GM21737 (cell line): Measurements from ENCODE around the gene PKD2.
"Not testable (repeated sequence)": the region's sequence is repeated elsewhere in the genome, so short reads cannot be mapped to it uniquely, and the experiment has no call there.

Source experiments
- ATAC-seq: cut with Tn5 transposase; IDR thresholded peaks from one replicate; pipeline ENCODE4 v1.9.1; 2021; ENCODE audit warnings: mild to moderate bottlenecking, moderate library complexity; ENCODE audit not compliant: unreplicated experiment

PKD2 gene

DNA sequence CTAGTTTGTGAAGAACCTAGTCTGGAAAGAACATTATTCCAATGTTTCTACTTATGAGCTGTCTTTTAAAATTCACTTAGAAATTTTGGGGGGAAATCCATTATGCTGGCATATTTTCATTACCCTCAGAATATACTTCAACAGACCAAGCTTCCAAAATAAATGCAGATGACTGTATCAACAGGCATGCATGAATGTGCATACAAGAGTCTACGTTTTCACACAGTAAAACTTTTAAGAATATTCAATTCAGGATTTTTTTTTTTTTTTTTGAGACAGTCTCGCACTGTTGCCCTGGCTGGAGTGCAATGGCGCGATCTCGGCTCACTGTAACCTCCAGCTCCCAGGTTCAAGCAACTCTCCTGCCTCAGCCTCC is 101.3 kb downstream of the PKD2 start:
- ATAC-seq, result no peak

DNA sequence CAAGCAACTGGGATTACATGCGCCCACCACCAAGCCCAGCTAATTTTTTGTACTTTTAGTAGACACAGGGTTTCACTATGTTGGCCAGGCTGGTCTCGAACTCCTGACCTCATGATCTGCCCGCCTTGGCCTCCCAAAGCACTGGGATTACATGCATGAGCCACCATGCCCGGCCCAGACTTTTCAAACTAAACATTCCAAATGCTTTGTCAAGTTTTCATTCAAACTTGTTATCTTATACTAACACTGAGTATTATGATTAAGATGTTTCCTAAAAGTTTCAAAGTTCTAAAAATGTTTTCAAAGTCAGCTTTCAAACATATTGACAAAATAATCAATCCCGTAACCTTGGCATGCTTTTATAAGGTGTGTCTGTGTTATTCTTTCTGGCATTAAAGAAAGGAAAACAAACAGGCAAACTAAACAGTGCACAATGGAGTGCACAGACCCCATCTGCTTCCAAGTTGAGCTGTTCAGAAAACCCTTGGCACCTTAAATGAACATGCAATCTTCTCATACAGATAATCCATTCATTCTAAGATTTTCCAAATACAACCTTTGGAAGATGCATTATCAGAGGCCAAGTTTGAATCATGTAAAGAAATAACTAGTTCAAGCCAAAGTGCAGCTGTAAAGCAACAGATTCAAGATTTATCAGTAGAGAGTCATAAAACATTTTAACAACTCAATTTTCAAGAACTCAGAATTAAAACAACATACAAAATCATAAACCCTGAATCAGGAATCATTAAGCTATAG is 101.9 kb downstream of the PKD2 start:
- no peak for ATAC-seq

DNA sequence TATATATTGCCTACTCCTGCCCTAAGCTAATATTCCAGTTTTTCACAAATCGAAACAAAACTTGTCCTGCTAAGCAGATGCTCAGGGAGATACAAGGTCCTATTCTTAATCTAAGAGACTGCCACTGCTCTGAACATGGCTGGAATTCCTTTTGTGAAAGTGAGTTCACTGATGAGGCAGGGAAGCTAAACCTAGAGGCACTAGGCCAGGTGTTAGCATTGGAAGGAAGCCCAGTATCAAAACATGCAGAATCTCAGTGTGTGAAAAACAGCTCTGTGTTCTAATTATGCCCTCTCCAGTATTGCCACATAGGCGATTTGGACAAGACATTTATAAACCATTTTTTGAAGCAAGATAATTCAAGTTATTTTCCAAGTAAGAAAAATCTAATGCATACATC is 103.4 kb downstream of the PKD2 start:
- no peak for ATAC-seq

DNA sequence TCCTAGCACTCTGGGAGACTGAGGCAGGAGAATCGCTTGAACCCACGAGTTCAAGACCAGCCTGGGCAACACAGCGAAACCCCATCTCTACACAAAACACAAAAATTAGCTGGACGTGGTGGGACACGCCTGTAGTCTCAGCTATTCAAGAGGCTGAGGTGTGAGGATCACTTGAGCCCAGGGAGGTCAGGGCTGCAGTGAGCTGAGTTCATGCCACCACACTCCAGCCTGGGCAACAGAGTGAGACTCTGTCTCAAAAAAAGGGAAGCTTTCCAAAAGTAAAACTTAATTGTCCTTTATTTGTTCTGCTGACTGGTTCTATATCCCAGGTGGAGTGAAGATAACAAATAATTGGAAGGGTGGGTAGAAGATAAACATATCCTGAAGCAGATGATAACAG is 105.4 kb downstream of the PKD2 start:
- ATAC-seq, result no peak

DNA sequence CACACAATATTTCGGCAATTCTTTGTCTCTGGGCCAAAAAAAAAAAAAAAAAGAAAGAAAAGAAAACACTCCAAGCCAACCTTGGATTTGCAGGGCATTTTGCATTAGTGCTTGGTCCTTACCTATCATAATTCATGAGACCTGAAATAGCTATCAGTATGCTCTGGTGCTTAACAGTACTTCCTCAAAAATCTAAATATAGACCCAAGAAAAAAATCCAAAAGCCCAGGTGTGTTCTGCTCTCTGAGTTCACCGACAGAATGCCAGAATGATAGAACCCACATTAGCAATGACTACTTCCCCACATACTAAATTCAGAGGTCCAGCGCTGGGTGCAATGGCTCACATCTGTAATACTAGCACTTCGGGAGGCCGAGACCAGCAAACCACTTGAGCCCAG is 108.2 kb downstream of the PKD2 start:
- no peak for ATAC-seq

DNA sequence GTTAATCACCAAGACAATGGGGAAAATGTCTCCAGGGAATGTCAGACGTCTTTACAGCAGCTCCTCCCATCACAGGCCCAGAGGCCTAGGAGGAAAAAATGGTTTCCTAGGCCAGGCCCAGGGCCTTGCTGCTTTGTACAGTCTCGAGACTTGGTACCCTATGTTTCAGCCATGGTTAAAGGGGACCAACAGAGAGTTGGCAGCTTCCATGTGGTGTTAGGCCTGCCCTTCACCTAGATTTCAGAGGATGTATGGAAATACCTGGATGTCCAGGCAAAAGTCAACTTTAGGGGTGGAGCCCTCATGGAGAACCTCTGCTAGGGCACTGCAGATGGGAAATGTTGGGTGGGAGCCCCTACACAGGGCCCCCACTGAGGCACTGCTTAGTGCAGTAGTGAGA is 112.5 kb downstream of the PKD2 start:
- no peak for ATAC-seq

DNA sequence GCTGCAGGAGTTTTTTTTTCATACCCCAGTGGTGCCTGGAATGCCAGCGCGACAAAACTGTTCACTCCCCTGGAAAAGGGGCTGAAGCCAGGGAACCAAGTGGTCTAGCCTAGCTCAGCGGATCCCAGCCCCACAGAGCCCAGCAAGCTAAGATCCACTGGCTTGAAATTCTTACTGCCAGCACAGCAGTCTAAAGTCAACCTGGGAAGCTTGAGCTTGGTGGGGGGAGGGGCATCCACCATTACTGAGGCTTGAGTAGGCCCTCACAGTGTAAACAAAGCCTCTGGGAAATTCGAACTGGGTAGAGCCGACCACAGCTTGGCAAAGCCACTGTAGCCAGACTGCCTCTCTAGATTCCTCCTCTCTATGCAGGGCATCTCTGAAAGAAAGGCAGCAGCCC is 114.8 kb downstream of the PKD2 start:
- ATAC-seq, result not testable (repeated sequence)
